GM18520 (cell line): Measurements from ENCODE around the gene MGAT5B.

Experiments used
- ATAC-seq: cut with Tn5 transposase; IDR thresholded peaks from one replicate; pipeline ENCODE4 v1.9.1; 2021; ENCODE audit not compliant: unreplicated experiment

Gene MGAT5B

GRCh38 chr17:76998839-76999238 is 130.6 kb downstream of the MGAT5B start:
- no peak for ATAC-seq
